Lower leg skin (tissue), 3 donors: ENCODE results near the gene ACIN1.

Experiments
- CTCF ChIP-seq, 3 donors: fragments of 450-650 bp; IDR thresholded peaks; one replicate each; pipeline ENCODE4 v1.5.1; 2016; ENCODE audit warnings: antibody characterized with exemption in 3 of 3, mild to moderate bottlenecking in 3 of 3, moderate library complexity in 2 of 3
- POLR2A ChIP-seq, 2 donors: fragments of 450-650 bp; IDR thresholded peaks; one replicate each; pipeline ENCODE4 v1.6.1; 2016 to 2017; ENCODE audit warnings: antibody characterized with exemption in 2 of 2, mild to moderate bottlenecking in 1 of 2, moderate library complexity in 1 of 2

GRCh38 chr14:23080474-23080873 is 14.5 kb downstream of the ACIN1 start:
- no peak for TF ChIP-seq CTCF (IDR thresholded peaks at IDR 0.05)
- TF ChIP-seq POLR2A (IDR thresholded peaks at IDR 0.05) = no peak
